Measurements from ENCODE around the gene MRPS12. TPM values are rescaled to one million over a fixed set of nuclear protein-coding genes. Genes with fewer than 3 reads are reported as not detected.

MRPS12 gene
- total and polyA plus RNA-seq, 9 of the 15 experiments (the other 6 are each of a cell fraction or from before 2014, with no cell fraction given), result 8.1 to 174 (median 52.0) TPM

GRCh38 chr19:38899447-38900201, 31.1 kb upstream of the MRPS12 start, which contains the start of the genes NFKBIB and SIRT2 (continued):
- TF ChIP-seq, protein P1, sequence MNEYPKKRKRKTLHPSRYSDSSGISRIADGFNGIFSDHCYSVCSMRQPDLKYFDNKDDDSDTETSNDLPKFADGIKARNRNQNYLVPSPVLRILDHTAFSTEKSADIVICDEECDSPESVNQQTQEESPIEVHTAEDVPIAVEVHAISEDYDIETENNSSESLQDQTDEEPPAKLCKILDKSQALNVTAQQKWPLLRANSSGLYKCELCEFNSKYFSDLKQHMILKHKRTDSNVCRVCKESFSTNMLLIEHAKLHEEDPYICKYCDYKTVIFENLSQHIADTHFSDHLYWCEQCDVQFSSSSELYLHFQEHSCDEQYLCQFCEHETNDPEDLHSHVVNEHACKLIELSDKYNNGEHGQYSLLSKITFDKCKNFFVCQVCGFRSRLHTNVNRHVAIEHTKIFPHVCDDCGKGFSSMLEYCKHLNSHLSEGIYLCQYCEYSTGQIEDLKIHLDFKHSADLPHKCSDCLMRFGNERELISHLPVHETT (CRISPR knock-in tag; conservative IDR thresholded peaks at IDR 0.05 in 1 of 2, IDR thresholded peaks at IDR 0.05 in 1 of 2), result peak in 1 of 2 experiments; percentile 77; a peak in 1 of 4 replicates
- TF ChIP-seq HNRNPK (IDR thresholded peaks at IDR 0.05; ENCODE audit: low read depth, low read length, poor library complexity, severe bottlenecking), result no peak
- no peak for TF ChIP-seq CHD1 (IDR thresholded peaks at IDR 0.05; ENCODE audit: low read length)
- TF ChIP-seq TBP (optimal IDR thresholded peaks at IDR 0.05; ENCODE audit: low read depth, low read length), result peak; percentile 68
- no peak for TF ChIP-seq THAP7 (CRISPR knock-in tag; IDR thresholded peaks at IDR 0.05)
- no peak for TF ChIP-seq CREBBP (IDR thresholded peaks at IDR 0.05; ENCODE audit: low read depth, low read length)
- peak; percentile 81 for TF ChIP-seq ZFX (CRISPR knock-in tag; IDR thresholded peaks at IDR 0.05)
- no peak for TF ChIP-seq ZNF23 (CRISPR knock-in tag; IDR thresholded peaks at IDR 0.05)
- TF ChIP-seq, protein P2, sequence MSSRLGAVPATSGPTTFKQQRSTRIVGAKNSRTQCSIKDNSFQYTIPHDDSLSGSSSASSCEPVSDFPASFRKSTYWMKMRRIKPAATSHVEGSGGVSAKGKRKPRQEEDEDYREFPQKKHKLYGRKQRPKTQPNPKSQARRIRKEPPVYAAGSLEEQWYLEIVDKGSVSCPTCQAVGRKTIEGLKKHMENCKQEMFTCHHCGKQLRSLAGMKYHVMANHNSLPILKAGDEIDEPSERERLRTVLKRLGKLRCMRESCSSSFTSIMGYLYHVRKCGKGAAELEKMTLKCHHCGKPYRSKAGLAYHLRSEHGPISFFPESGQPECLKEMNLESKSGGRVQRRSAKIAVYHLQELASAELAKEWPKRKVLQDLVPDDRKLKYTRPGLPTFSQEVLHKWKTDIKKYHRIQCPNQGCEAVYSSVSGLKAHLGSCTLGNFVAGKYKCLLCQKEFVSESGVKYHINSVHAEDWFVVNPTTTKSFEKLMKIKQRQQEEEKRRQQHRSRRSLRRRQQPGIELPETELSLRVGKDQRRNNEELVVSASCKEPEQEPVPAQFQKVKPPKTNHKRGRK (tag; IDR thresholded peaks at IDR 0.05), result no peak
- TF ChIP-seq GABPA (tag; conservative IDR thresholded peaks at IDR 0.05; ENCODE audit: low read depth), result peak; percentile 92
- no peak for TF ChIP-seq FOXM1 (IDR thresholded peaks at IDR 0.05; ENCODE audit: low read depth)
- no peak for TF ChIP-seq FOXM1 (CRISPR knock-in tag; IDR thresholded peaks at IDR 0.05; ENCODE audit: low read depth)
- TF ChIP-seq, protein P3, sequence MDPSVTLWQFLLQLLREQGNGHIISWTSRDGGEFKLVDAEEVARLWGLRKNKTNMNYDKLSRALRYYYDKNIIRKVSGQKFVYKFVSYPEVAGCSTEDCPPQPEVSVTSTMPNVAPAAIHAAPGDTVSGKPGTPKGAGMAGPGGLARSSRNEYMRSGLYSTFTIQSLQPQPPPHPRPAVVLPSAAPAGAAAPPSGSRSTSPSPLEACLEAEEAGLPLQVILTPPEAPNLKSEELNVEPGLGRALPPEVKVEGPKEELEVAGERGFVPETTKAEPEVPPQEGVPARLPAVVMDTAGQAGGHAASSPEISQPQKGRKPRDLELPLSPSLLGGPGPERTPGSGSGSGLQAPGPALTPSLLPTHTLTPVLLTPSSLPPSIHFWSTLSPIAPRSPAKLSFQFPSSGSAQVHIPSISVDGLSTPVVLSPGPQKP (CRISPR knock-in tag; IDR thresholded peaks at IDR 0.05), result no peak
- TF ChIP-seq HNRNPUL1 (IDR thresholded peaks at IDR 0.05; ENCODE audit: low read length), result no peak
- TF ChIP-seq, protein P4, sequence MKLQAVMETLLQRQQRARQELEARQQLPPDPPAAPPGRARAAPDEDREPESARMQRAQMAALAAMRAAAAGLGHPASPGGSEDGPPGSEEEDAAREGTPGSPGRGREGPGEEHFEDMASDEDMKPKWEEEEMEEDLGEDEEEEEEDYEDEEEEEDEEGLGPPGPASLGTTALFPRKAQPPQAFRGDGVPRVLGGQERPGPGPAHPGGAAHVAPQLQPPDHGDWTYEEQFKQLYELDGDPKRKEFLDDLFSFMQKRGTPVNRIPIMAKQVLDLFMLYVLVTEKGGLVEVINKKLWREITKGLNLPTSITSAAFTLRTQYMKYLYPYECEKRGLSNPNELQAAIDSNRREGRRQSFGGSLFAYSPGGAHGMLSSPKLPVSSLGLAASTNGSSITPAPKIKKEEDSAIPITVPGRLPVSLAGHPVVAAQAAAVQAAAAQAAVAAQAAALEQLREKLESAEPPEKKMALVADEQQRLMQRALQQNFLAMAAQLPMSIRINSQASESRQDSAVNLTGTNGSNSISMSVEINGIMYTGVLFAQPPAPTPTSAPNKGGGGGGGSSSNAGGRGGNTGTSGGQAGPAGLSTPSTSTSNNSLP (IDR thresholded peaks at IDR 0.05; ENCODE audit: borderline replicate concordance, low read depth, low read length), result no peak
- TF ChIP-seq HDAC2 (IDR thresholded peaks at IDR 0.05), result no peak; the same call in 1 of the 2 replicates
- TF ChIP-seq NFATC3 (IDR thresholded peaks at IDR 0.05), result no peak
